ENCODE data around the gene SCEL. TPM values are rescaled to one million over a fixed set of nuclear protein-coding genes. Genes with fewer than 3 reads are reported as not detected.
"Not testable (repeated sequence)": the region's sequence is repeated elsewhere in the genome, so short reads cannot be mapped to it uniquely, and the experiment has no call there.

SCEL gene
- total RNA-seq, 1 donor from 2014 or later = not detected

DNA sequence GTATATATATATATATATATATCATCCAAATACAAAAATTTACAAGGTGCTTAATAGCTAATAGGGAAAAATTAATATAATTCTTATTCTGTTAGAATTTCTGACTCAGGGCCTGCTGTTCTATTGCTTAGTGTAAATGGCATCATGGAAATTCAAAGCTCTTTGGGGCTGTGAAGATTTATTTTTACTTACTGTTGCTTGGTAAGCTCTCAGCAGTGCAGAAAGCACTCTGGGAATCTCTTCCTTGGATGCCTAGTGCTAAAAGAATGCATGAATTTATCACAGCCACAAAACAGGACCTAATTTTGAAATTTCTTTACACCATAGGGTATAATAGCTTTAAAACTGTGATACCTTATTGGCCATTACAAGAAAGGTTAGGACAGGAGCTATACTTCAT, 92.7 kb downstream of the SCEL start:
- Mint-ChIP-seq H3K27me3 (ENCODE audit: unreplicated experiment) (no peaks in the 10 kb centered on the region), H3K36me3 (ENCODE audit: low read depth, unreplicated experiment) (no peaks in the 10 kb centered on the region), H3K9me3 (ENCODE audit: unreplicated experiment) (no peaks in the 10 kb centered on the region)

DNA sequence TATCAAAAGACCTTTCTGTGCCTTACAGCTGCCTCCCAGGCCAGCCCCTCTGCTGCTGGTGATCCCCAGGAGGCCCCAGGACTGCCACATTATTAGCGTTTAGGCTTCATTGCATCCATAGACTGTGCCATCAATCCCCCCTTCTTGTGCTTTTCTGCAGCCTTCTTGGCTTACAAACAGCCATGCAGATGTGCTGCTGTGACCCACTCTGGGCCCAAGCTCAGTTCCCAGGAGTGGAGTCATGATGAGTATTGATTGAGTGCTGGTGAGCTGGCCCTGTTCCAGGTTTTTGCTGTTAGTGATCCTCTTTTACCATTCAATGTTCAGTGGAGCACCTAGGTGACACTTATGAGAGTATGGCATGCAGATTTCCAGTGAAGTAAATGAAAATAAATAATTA, 102.1 kb downstream of the SCEL start:
- Mint-ChIP-seq H3K27me3 (ENCODE audit: unreplicated experiment) (no peaks in the 10 kb centered on the region), H3K4me1 (ENCODE audit: unreplicated experiment) (no peaks in the 10 kb centered on the region), H3K9me3 (ENCODE audit: unreplicated experiment) (no peaks in the 10 kb centered on the region), H3K27ac (ENCODE audit: unreplicated experiment) (no peak overlapping the region), H3K36me3 (ENCODE audit: low read depth, unreplicated experiment) (no peaks in the 10 kb centered on the region), H3K4me3 (ENCODE audit: unreplicated experiment) (no peak overlapping the region)
- no peak for TF ChIP-seq CTCF (IDR thresholded peaks at IDR 0.05; ENCODE audit: unreplicated experiment)
- no peak for DNase-seq (ENCODE audit: low spot score)

More for the DNA sequence above, 92.7 kb downstream of the SCEL start:
- Mint-ChIP-seq H3K4me1 (ENCODE audit: unreplicated experiment) (no peaks in the 10 kb centered on the region), H3K27ac (ENCODE audit: unreplicated experiment) (no peak overlapping the region), H3K4me3 (ENCODE audit: unreplicated experiment) (no peak overlapping the region)
- TF ChIP-seq CTCF (IDR thresholded peaks at IDR 0.05; ENCODE audit: unreplicated experiment) = no peak
- DNase-seq (ENCODE audit: low spot score) = no peak

GRCh38 chr13:77650409-77650808, 114.9 kb downstream of the SCEL start:
- TF ChIP-seq CTCF (IDR thresholded peaks at IDR 0.05; ENCODE audit: unreplicated experiment) = no peak
- Mint-ChIP-seq H3K36me3 (ENCODE audit: low read depth, unreplicated experiment) (no peaks in the 10 kb centered on the region), H3K4me3 (ENCODE audit: unreplicated experiment) (no peak overlapping the region), H3K9me3 (ENCODE audit: unreplicated experiment) (no peaks in the 10 kb centered on the region), H3K27ac (ENCODE audit: unreplicated experiment) (no peak overlapping the region), H3K4me1 (ENCODE audit: unreplicated experiment) (no peaks in the 10 kb centered on the region), H3K27me3 (ENCODE audit: unreplicated experiment) (no peaks in the 10 kb centered on the region)
- DNase-seq (ENCODE audit: low spot score) = no peak

GRCh38 chr13:77653301-77653700, 117.8 kb downstream of the SCEL start:
- Mint-ChIP-seq H3K36me3 (ENCODE audit: low read depth, unreplicated experiment) (no peaks in the 10 kb centered on the region), H3K27me3 (ENCODE audit: unreplicated experiment) (no peaks in the 10 kb centered on the region), H3K9me3 (ENCODE audit: unreplicated experiment) (no peaks in the 10 kb centered on the region), H3K4me3 (ENCODE audit: unreplicated experiment) (no peak overlapping the region), H3K4me1 (ENCODE audit: unreplicated experiment) (no peaks in the 10 kb centered on the region), H3K27ac (ENCODE audit: unreplicated experiment) (no peak overlapping the region)
- DNase-seq (ENCODE audit: low spot score) = no peak
- no peak for TF ChIP-seq CTCF (IDR thresholded peaks at IDR 0.05; ENCODE audit: unreplicated experiment)

GRCh38 chr13:77660016-77660415, 124.5 kb downstream of the SCEL start:
- not testable (repeated sequence) for DNase-seq (ENCODE audit: low spot score); H3K4me1 Mint-ChIP-seq (ENCODE audit: unreplicated experiment); H3K27ac Mint-ChIP-seq (ENCODE audit: unreplicated experiment); H3K4me3 Mint-ChIP-seq (ENCODE audit: unreplicated experiment); H3K36me3 Mint-ChIP-seq (ENCODE audit: low read depth, unreplicated experiment); H3K9me3 Mint-ChIP-seq (ENCODE audit: unreplicated experiment); H3K27me3 Mint-ChIP-seq (ENCODE audit: unreplicated experiment)

- no peaks in the 10 kb centered on the region for H3K4me1 Mint-ChIP-seq (ENCODE audit: unreplicated experiment)
- no peak for DNase-seq (ENCODE audit: low spot score)
- H3K27me3 Mint-ChIP-seq (ENCODE audit: unreplicated experiment) = no peaks in the 10 kb centered on the region
- H3K4me3 Mint-ChIP-seq (ENCODE audit: unreplicated experiment) = no peak overlapping the region
- H3K36me3 Mint-ChIP-seq (ENCODE audit: low read depth, unreplicated experiment) = no peaks in the 10 kb centered on the region
- no peaks in the 10 kb centered on the region for H3K9me3 Mint-ChIP-seq (ENCODE audit: unreplicated experiment)
- no peak for TF ChIP-seq CTCF (IDR thresholded peaks at IDR 0.05; ENCODE audit: unreplicated experiment)
- H3K27ac Mint-ChIP-seq (ENCODE audit: unreplicated experiment) = no peak overlapping the region
These were observed 125.3 kb downstream of the SCEL start for GRCh38 chr13:77660841-77661250.

DNA sequence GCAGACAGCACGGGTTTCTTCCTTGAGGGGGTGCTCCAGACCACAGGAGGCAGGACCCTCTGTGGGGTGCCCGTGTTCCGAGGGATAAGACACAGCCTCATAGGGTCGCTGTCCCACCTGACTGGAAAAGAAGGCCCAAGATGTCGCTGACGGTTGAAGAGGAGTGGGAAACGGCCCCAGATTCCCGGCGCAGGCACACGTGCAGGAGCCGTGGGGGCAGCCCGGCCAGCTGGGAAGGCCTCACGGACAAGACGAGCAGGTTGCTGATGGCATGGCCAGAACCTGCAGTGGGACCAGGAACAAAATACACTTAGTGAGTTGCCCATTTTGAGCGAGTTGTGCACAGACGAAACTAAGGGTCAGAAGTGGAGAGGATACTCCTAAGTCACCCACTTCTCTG, 126.8 kb downstream of the SCEL start:
- not testable (repeated sequence) for DNase-seq (ENCODE audit: low spot score); H3K27me3 Mint-ChIP-seq (ENCODE audit: unreplicated experiment); H3K4me3 Mint-ChIP-seq (ENCODE audit: unreplicated experiment); H3K4me1 Mint-ChIP-seq (ENCODE audit: unreplicated experiment); H3K27ac Mint-ChIP-seq (ENCODE audit: unreplicated experiment); H3K9me3 Mint-ChIP-seq (ENCODE audit: unreplicated experiment); H3K36me3 Mint-ChIP-seq (ENCODE audit: low read depth, unreplicated experiment)

GRCh38 chr13:77662831-77663230, 127.3 kb downstream of the SCEL start:
- not testable (repeated sequence) for H3K27ac Mint-ChIP-seq (ENCODE audit: unreplicated experiment); H3K27me3 Mint-ChIP-seq (ENCODE audit: unreplicated experiment); DNase-seq (ENCODE audit: low spot score); H3K4me1 Mint-ChIP-seq (ENCODE audit: unreplicated experiment); H3K9me3 Mint-ChIP-seq (ENCODE audit: unreplicated experiment); H3K36me3 Mint-ChIP-seq (ENCODE audit: low read depth, unreplicated experiment); H3K4me3 Mint-ChIP-seq (ENCODE audit: unreplicated experiment)
